Measurements from ENCODE around the gene ABL2. TPM values are rescaled to one million over a fixed set of nuclear protein-coding genes. Genes with fewer than 3 reads are reported as not detected.
"Not testable (repeated sequence)": the region's sequence is repeated elsewhere in the genome, so short reads cannot be mapped to it uniquely, and the experiment has no call there.

Gene ABL2
- polyA plus RNA-seq, 6 donors from 2014 or later, result 0.79 to 3.4 (median 2.5) TPM; not detected in 1

DNA sequence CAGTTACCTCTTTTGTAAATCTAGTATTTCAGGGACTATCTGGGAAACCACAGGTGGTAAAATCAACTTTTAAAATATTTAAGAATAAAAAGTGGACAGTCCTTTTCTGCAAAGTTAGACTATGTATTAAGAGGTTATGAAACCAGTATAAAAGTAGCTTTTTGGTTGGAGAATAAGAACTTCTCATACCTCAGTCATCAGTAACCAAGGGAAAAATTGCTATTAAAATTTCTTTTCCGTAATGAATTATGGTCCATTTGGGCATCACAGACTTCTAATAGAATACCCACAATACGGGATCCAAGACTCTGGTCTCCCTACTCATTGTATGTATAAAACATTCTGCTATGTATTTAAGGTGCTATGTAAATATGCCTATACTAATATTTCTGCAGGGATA, 51.9 kb downstream of the ABL2 start:
- Mint-ChIP-seq H3K36me3 (no peaks in the 10 kb centered on the region), H3K4me1 (peaks cover 10 to 16% (median 11%) of the 10 kb centered on the region in 3 donors), H3K27me3 (no peaks in the 10 kb centered on the region), H3K9me3 (no peaks in the 10 kb centered on the region), H3K4me3 (no peak overlapping the region), H3K27ac (no peak overlapping the region)
- ATAC-seq (ENCODE audit: low read depth in 2 of 2), result no peak
- DNase-seq, result no peak

DNA sequence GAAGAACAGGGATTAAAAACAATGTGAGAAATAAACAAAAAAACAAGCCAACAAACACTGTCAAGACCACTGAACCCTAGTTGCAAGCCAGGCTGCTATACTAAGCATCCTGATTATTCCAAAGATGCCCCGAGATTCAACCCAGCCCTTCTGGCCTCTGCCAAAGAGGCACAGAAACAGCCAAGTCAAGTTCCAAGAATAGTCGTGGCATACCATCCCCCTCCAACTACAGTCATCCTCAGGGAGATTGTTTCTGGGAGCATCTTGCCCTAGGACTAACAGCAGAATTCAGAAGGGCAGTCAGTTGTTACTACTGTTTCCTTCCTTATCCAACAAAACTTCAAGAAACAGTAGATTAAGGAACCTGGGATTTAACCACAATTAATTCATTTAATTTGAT, 52.3 kb downstream of the ABL2 start:
- H3K4me1 Mint-ChIP-seq, result peaks cover 10 to 15% (median 11%) of the 10 kb centered on the region in 3 donors
- H3K9me3 Mint-ChIP-seq, result no peaks in the 10 kb centered on the region
- H3K27me3 Mint-ChIP-seq, result no peaks in the 10 kb centered on the region
- no peak for ATAC-seq (ENCODE audit: low read depth in 2 of 2)
- no peak overlapping the region for H3K4me3 Mint-ChIP-seq
- H3K36me3 Mint-ChIP-seq, result no peaks in the 10 kb centered on the region
- DNase-seq, result no peak
- no peak overlapping the region for H3K27ac Mint-ChIP-seq

DNA sequence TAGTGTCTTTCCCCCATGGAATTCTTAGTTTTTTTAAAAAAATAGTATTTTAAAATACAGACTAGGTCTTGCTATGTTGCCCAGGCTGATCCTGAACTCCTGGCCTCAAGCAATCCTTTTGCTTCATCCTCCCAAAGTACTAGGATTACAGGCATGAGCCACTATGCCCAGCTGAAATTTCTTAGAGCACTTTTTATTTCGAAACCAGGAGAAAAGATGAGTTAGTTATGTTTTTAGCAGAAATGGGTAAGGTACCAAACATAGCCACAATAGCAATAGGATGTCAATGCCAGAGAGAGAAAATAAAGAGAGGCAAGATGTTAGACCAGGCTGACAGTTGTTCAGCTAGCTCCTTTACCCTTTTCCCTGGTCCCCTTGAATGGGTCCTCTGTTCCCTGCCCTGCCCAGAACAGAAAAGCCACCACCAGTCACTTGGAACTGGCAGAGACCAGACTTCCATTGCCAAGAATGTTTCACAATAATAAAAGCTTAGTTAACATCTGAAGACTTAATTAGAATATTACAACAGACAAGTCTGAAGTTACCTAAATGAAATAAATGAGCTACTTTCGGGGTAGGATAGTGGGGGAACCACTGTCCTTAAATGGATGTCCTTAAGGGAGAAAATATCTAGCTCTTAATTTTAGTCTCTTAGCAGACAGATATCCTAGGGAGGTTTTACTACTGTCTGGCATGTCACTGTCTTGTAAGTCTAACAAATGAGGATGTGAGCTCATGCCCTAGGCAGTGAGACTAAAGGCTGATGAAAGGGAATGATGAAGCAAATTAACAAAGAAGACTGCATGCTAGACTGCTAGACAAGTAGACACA, 54.3 kb downstream of the ABL2 start:
- Mint-ChIP-seq H3K4me1 (peaks cover 7 to 11% (median 10%) of the 10 kb centered on the region in 3 donors), H3K4me3 (no peak overlapping the region), H3K9me3 (no peaks in the 10 kb centered on the region), H3K27me3 (no peaks in the 10 kb centered on the region), H3K27ac (peak overlapping the region in 1 of 6 donors; percentile 42), H3K36me3 (no peaks in the 10 kb centered on the region)
- DNase-seq (no peak), ATAC-seq (ENCODE audit: low read depth in 2 of 2) (no peak)

DNA sequence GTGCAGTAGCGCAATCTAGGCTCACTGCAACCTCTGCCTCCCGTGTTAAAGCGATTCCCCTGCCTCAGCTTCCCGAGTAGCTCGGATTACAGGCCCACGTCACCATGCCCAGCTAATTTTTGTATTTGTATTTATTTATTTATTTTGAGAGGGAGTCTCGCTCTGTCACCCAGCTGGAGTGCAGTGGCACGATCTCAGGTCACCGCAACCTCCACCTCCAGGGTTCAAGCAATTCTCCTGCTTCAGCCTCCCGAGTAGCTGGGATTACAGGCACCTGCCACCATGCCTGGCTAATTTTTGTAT, 59.1 kb downstream of the ABL2 start:
- H3K4me1 Mint-ChIP-seq, result peaks cover 14 to 34% (median 21%) of the 10 kb centered on the region in 3 donors

DNA sequence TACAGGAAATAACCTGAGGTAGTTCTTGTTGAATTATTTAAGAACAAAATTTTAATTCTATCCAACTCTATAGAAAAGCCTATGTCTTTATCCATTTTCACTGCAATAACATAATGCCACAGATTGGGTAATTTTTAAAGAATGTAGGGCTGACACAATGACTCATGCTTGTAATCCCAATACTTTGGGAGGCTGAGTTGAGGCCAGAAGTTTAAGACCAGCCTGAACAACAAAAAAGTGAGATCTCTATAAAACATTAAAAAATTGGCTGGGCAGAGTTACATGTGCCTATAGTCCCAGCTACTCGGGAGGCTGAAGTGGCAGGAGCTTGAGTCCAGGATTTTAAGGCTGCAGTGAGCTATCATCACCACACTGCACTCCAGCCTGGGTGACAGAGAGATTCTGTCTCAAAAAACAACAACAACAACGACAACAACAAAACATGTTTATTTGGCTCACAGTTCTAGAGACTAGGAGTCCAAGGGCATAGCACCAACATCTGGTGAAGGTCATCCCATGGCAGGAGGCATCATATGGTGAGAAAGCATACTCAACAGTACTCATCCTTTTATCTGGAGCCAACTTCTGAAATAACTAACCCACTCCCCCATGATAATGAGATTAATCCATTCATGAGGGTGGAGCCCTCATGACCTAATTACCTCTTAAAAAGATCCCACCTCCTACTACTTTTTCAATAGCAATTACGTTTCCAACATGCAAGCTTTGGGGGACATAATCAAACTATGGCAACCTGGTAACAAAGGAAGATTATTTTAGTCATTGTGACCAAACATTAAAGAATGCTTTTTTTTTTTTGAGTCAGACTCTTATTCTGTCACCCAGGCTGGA, 59.6 kb downstream of the ABL2 start:
- peak overlapping the region in 1 of 6 donors; percentile 78 for H3K27ac Mint-ChIP-seq
- H3K36me3 Mint-ChIP-seq, result no peaks in the 10 kb centered on the region

More for the DNA sequence above, 59.1 kb downstream of the ABL2 start:
- not testable (repeated sequence) for H3K27me3 Mint-ChIP-seq; ATAC-seq (ENCODE audit: low read depth in 2 of 2); H3K27ac Mint-ChIP-seq; H3K9me3 Mint-ChIP-seq; H3K4me3 Mint-ChIP-seq; H3K36me3 Mint-ChIP-seq; DNase-seq

DNA sequence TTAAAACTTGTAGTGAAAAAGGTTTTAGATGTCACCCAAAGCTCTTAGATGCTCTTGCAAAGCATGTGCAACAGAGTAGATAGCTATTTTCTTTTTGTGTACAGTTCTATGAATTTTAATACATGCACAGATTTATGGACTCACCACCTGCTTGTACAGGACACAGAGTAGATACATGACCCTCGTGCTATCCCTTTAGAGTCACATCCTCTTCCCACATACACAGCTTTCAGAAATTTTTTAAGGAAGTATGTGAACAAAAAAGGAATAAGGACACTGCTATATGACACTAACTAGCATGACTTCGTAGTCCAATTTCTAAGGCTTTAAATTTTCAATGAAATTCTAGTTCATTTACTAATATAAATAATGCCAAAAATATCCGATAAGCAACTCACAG, 60.9 kb downstream of the ABL2 start:
- H3K9me3 Mint-ChIP-seq, result no peaks in the 10 kb centered on the region
- ATAC-seq (ENCODE audit: low read depth in 2 of 2), result no peak
- H3K4me3 Mint-ChIP-seq, result no peak overlapping the region
- DNase-seq, result no peak
- no peaks in the 10 kb centered on the region for H3K36me3 Mint-ChIP-seq
- no peaks in the 10 kb centered on the region for H3K27me3 Mint-ChIP-seq
- H3K27ac Mint-ChIP-seq, result no peak overlapping the region
- H3K4me1 Mint-ChIP-seq, result peaks cover 10 to 31% (median 21%) of the 10 kb centered on the region in 3 donors

More for the DNA sequence above, 59.6 kb downstream of the ABL2 start:
- ATAC-seq (ENCODE audit: low read depth in 2 of 2), result no peak
- Mint-ChIP-seq H3K4me1 (peaks cover 10 to 31% (median 21%) of the 10 kb centered on the region in 3 donors), H3K4me3 (no peak overlapping the region), H3K9me3 (no peaks in the 10 kb centered on the region), H3K27me3 (no peaks in the 10 kb centered on the region)
- no peak for DNase-seq

DNA sequence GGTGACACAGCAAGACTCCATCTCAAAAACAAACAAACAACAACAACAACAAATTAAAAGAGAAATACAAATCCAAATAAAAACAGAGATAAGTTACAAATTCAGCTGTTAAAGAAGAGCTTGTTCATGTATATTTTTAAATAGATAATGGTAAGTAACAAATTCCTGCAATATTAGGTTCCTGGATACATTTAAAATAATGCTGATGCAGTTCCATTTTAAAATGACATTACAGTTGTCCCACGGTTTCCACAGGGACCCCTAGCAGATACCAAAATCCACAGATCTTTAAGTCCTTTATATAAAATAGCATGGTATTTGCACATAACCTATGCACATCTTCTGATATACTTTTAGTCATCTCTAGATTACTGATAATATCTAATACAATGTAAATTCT, 61.5 kb downstream of the ABL2 start:
- H3K27me3 Mint-ChIP-seq, result no peaks in the 10 kb centered on the region
- H3K36me3 Mint-ChIP-seq, result no peaks in the 10 kb centered on the region

DNA sequence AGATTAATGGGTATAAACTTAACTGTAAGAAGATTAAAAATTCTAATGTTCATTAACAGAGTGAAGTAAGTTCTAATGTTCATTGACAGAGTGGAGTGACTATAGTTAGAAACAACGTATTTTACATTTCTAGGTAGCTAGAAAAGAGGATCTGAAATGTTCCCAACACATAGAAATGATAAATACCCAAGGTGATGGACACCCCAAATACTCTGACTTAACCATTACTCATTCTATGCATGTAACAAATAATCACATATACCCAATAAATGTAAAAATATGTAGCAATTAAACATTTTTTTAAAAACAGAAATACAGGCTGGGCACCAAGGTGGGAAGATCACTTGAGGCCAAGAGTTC, 62.1 kb downstream of the ABL2 start:
- Mint-ChIP-seq H3K36me3 (no peaks in the 10 kb centered on the region), H3K9me3 (no peaks in the 10 kb centered on the region), H3K27me3 (no peaks in the 10 kb centered on the region), H3K27ac (peak overlapping the region in 3 of 6 donors; percentile 18 to 38 (median 28)), H3K4me3 (peak overlapping the region in 2 of 8 donors; percentile 4 to 47), H3K4me1 (peaks cover 10 to 31% (median 21%) of the 10 kb centered on the region in 3 donors)
- ATAC-seq (ENCODE audit: low read depth in 2 of 2), result no peak
- no peak for DNase-seq

More for the DNA sequence above, 61.5 kb downstream of the ABL2 start:
- H3K4me3 Mint-ChIP-seq, result no peak overlapping the region
- no peak for ATAC-seq (ENCODE audit: low read depth in 2 of 2)
- no peaks in the 10 kb centered on the region for H3K9me3 Mint-ChIP-seq
- H3K4me1 Mint-ChIP-seq, result peaks cover 10 to 31% (median 21%) of the 10 kb centered on the region in 3 donors
- no peak for DNase-seq
- H3K27ac Mint-ChIP-seq, result no peak overlapping the region

DNA sequence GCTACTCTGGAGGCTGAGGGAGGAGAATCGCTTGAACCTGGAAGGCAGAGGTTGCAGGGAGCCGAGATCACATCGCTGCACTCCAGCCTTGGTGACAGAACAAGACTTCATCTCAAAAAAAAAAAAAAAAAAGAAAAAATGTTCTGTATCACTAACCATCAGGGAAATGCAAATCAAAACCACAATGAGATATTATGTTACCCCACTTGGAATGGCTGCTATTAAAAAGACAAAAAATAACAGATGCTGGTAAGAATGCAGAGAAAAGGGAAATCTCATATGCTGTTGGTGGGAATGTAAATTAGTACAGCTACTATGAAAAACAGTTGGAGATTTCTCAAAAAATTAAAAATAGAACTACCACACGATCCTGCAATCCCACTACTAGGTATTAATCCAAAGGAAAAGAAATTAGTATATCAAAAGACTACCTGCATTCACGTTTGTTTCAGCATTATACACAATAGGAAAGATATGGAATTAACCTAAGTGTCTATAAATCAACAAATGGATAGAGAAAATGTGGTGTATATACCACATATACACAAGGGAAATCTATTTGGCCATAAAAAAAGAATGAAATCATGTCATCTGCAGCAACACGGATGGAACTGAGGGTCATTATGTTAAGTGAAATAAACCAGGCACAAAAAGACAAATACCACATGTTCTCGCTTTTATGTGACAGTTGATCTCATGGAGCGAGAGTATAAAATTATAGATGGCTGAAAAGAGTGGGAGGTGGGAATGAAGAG, 62.6 kb downstream of the ABL2 start:
- H3K4me3 Mint-ChIP-seq, result peak overlapping the region in 3 of 8 donors; percentile 0 to 47 (median 4)

DNA sequence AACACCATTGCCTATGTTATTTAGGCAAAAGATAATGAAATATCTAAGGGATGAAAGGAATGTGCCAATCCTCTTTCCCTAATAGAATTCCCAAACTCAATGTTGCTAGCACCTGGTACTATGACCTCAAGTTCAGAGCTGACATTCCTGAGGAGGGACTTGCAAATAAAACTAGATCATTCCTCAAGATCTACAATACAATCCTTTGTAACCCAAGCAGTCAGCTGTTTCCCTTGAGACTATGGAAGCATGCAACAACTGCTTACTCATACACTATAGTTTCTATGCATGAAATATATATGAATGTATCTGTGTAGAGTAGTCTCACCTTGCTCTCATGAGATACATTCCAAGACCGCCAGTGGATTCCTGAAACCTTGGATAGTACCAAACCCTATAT, 65.0 kb downstream of the ABL2 start:
- Mint-ChIP-seq H3K27ac (peak overlapping the region in 1 of 6 donors; percentile 37), H3K36me3 (no peaks in the 10 kb centered on the region), H3K9me3 (no peaks in the 10 kb centered on the region), H3K4me1 (peaks cover 14 to 24% (median 21%) of the 10 kb centered on the region in 3 donors), H3K4me3 (no peak overlapping the region), H3K27me3 (no peaks in the 10 kb centered on the region)
- ATAC-seq (ENCODE audit: low read depth in 2 of 2) (no peak), DNase-seq (no peak)

More for the DNA sequence above, 62.6 kb downstream of the ABL2 start:
- Mint-ChIP-seq H3K27ac (peak overlapping the region; percentile 4 to 76 (median 26)), H3K4me1 (peaks cover 12 to 31% (median 21%) of the 10 kb centered on the region in 3 donors), H3K36me3 (no peaks in the 10 kb centered on the region), H3K27me3 (no peaks in the 10 kb centered on the region), H3K9me3 (no peaks in the 10 kb centered on the region)
- DNase-seq (peak; percentile 3), ATAC-seq (ENCODE audit: low read depth in 2 of 2) (no peak)

DNA sequence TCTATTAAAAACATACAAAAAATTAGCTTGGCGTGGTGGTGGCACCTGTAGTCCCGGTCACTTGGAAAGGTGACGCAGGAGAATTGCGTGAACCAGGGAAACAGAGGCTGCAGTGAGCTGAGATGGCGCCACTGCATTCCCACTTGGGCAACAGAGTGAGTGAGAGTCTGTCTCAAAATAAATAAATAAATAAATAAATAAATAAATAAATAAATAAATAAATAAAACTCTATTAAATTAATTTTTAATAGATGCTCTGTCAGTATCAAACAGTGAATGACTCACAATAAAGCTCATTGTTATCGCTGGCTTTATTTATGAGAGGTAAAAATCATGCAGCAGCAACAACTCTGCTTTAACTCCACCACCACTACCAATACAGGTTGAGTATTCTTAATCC, 72.8 kb downstream of the ABL2 start:
- H3K4me1 Mint-ChIP-seq, result peaks cover 19 to 25% (median 23%) of the 10 kb centered on the region in 3 donors
- H3K36me3 Mint-ChIP-seq, result no peaks in the 10 kb centered on the region
- peaks cover 0 to 1% (median 0%) of the 10 kb centered on the region in 7 donors for H3K9me3 Mint-ChIP-seq
- no peak overlapping the region for H3K4me3 Mint-ChIP-seq
- no peak for DNase-seq
- no peaks in the 10 kb centered on the region for H3K27me3 Mint-ChIP-seq
- no peak for ATAC-seq (ENCODE audit: low read depth in 2 of 2)
- no peak overlapping the region for H3K27ac Mint-ChIP-seq

DNA sequence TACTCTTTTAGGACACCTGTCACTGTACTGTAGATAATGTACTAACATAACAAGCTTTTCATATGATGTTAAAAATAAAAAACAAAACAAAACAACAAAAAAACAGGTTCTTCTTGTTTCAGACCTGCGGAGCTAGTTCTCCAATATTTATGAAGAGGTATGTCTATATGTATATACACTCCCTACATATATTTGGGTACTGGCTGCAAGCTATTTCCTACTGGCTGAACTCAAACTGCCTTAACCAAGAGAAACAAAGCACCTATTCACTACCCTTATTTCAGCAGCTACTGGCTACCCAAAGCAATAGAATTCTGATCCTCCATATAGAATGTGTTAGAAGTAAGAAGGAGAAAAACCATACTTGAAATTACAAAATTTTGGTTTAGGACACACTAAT, 73.5 kb downstream of the ABL2 start:
- no peak overlapping the region for H3K27ac Mint-ChIP-seq
- peaks cover 21 to 31% (median 27%) of the 10 kb centered on the region in 3 donors for H3K4me1 Mint-ChIP-seq
- peaks cover 0 to 1% (median 0%) of the 10 kb centered on the region in 7 donors for H3K9me3 Mint-ChIP-seq
- no peak overlapping the region for H3K4me3 Mint-ChIP-seq
- no peaks in the 10 kb centered on the region for H3K36me3 Mint-ChIP-seq
- no peaks in the 10 kb centered on the region for H3K27me3 Mint-ChIP-seq
- no peak for DNase-seq
- ATAC-seq (ENCODE audit: low read depth in 2 of 2), result no peak

DNA sequence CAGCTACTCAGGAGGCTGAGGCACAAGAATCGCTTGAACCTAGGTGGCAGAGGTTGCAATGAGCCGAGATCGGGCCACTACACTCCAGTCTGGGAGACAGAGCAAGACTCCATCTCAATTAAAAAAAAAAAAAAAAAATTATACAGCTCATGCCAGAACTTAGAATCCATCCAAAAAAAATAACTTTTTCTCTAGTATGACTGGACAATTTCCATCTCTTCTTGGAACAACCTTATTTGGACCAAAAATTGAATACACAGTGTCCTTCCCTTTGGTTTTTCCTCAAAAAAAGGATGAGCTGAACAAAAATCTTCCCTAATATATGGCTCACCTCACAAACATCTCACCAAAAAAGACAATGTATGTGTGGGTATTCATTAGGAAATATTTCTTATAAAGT, 73.9 kb downstream of the ABL2 start:
- DNase-seq (no peak), ATAC-seq (ENCODE audit: low read depth in 2 of 2) (no peak)
- Mint-ChIP-seq H3K4me1 (peaks cover 24 to 34% (median 27%) of the 10 kb centered on the region in 3 donors), H3K27me3 (no peaks in the 10 kb centered on the region), H3K36me3 (no peaks in the 10 kb centered on the region), H3K9me3 (peaks cover 0 to 1% (median 0%) of the 10 kb centered on the region in 7 donors), H3K27ac (no peak overlapping the region), H3K4me3 (no peak overlapping the region)
